Sigmoid colon (tissue), 4 donors: ENCODE measurements around the gene NRL.

ENCODE experiments used
- EP300 ChIP-seq, 4 donors: sonication (generic); formaldehyde crosslinking; IDR thresholded peaks; one replicate each; pipeline ENCODE4 v1.6.1; 2017; ENCODE audit warnings: antibody characterized with exemption in 4 of 4
- POLR2A ChIP-seq, 2 donors: fragments of 450-650 bp; IDR thresholded peaks; one replicate each; pipeline ENCODE4 v1.6.1; 2016; ENCODE audit warnings: antibody characterized with exemption in 2 of 2, mild to moderate bottlenecking in 2 of 2, moderate library complexity in 2 of 2
- POLR2AphosphoS5 ChIP-seq, 4 donors: sonication (generic); formaldehyde crosslinking; IDR thresholded peaks; one replicate each; pipeline ENCODE4 v1.6.1; 2017; ENCODE audit warnings: antibody characterized with exemption in 4 of 4
- TF ChIP-seq, protein P1 (sequence below), 4 experiments: fragments of 450-650 bp in 3 of 4; fragments of 200-600 bp in 1 of 4; IDR thresholded peaks; one replicate each; pipeline ENCODE4 v1.5.1; 2016 to 2019; ENCODE audit warnings: antibody characterized with exemption in 4 of 4, mild to moderate bottlenecking in 3 of 4, moderate library complexity in 2 of 4

DNA sequence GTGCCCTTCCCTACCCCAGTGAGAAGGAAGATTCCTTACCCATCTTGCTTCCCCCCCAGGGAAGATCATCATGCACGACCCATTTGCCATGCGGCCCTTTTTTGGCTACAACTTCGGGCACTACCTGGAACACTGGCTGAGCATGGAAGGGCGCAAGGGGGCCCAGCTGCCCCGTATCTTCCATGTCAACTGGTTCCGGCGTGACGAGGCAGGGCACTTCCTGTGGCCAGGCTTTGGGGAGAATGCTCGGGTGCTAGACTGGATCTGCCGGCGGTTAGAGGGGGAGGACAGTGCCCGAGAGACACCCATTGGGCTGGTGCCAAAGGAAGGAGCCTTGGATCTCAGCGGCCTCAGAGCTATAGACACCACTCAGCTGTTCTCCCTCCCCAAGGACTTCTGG is 11.3 kb downstream of the NRL start:
- TF ChIP-seq, protein P1, sequence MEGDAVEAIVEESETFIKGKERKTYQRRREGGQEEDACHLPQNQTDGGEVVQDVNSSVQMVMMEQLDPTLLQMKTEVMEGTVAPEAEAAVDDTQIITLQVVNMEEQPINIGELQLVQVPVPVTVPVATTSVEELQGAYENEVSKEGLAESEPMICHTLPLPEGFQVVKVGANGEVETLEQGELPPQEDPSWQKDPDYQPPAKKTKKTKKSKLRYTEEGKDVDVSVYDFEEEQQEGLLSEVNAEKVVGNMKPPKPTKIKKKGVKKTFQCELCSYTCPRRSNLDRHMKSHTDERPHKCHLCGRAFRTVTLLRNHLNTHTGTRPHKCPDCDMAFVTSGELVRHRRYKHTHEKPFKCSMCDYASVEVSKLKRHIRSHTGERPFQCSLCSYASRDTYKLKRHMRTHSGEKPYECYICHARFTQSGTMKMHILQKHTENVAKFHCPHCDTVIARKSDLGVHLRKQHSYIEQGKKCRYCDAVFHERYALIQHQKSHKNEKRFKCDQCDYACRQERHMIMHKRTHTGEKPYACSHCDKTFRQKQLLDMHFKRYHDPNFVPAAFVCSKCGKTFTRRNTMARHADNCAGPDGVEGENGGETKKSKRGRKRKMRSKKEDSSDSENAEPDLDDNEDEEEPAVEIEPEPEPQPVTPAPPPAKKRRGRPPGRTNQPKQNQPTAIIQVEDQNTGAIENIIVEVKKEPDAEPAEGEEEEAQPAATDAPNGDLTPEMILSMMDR (IDR thresholded peaks at IDR 0.05): no peak
- TF ChIP-seq POLR2A (IDR thresholded peaks at IDR 0.05) (no peak), POLR2AphosphoS5 (IDR thresholded peaks at IDR 0.05) (no peak), EP300 (IDR thresholded peaks at IDR 0.05) (no peak)
